Natural killer cell (primary cell): ENCODE data around the gene MIEN1. TPM values are rescaled to one million over a fixed set of nuclear protein-coding genes. Genes with fewer than 3 reads are reported as not detected.
"Not testable (repeated sequence)": the region's sequence is repeated elsewhere in the genome, so short reads cannot be mapped to it uniquely, and the experiment has no call there.

Source experiments
- ATAC-seq, 3 donors: fragments of 150-1000 bp in 2 of 3; fragments of 200-7000 bp in 1 of 3; cut with Tn5 transposase; 1 replicate in 1 of 3; 2 replicates in 2 of 3; pipeline ENCODE4 v1.10.0; 2021; ENCODE audit warnings: mild to moderate bottlenecking in 2 of 3, moderate library complexity in 2 of 3
- DNase-seq, 2 donors: peaks; one replicate each; pipeline versions ENCODE4 v3.0.0 to v3.0.0-alpha.2; 2013 to 2021; ENCODE audit warnings: mixed read lengths in 1 of 2
- H3K27ac ChIP-seq: one replicate; pipeline ENCODE4 v1.5.1; 2013; ENCODE audit warnings: mild to moderate bottlenecking, low read length
- H3K27me3 ChIP-seq: one replicate; pipeline ENCODE4 v1.6.1; 2013; ENCODE audit warnings: low read length; ENCODE audit not compliant: control insufficient read depth, insufficient read depth
- H3K36me3 ChIP-seq: one replicate; pipeline ENCODE4 v1.6.1; 2013; ENCODE audit warnings: low read length; ENCODE audit not compliant: control insufficient read depth, insufficient read depth
- H3K4me1 ChIP-seq: one replicate; pipeline ENCODE4 v1.6.1; 2013; ENCODE audit warnings: low read length; ENCODE audit not compliant: control insufficient read depth, insufficient read depth
- H3K4me3 ChIP-seq: one replicate; pipeline ENCODE4 v1.5.1; 2013; ENCODE audit warnings: low read length
- H3K9me3 ChIP-seq: one replicate; pipeline ENCODE4 v1.6.1; 2013; ENCODE audit warnings: low read length; ENCODE audit not compliant: control insufficient read depth, insufficient read depth
- H3K27ac Mint-ChIP-seq, 2 donors: one replicate each; pipeline ENCODE4 v1.8.0; 2022; ENCODE audit warnings: mild to moderate bottlenecking in 2 of 2, mixed read lengths in 2 of 2, moderate library complexity in 1 of 2
- H3K27me3 Mint-ChIP-seq, 2 donors: one replicate each; pipeline ENCODE4 v1.8.0; 2022; ENCODE audit warnings: low read depth in 2 of 2, mixed read lengths in 2 of 2
- H3K36me3 Mint-ChIP-seq: one replicate; pipeline ENCODE4 v1.8.0; 2022; ENCODE audit warnings: mixed read lengths
- H3K4me1 Mint-ChIP-seq, 2 donors: one replicate each; pipeline ENCODE4 v1.8.0; 2022; ENCODE audit warnings: mixed read lengths in 2 of 2
- H3K4me3 Mint-ChIP-seq: one replicate; pipeline ENCODE4 v1.8.0; 2022; ENCODE audit warnings: mild to moderate bottlenecking, moderate library complexity, mixed read lengths
- H3K9me3 Mint-ChIP-seq, 2 donors: one replicate each; pipeline ENCODE4 v1.8.0; 2022; ENCODE audit warnings: mixed read lengths in 2 of 2
- CTCF ChIP-seq: fragments of 200-600 bp; IDR thresholded peaks from one replicate; pipeline ENCODE4 v1.8.0; 2022; ENCODE audit warnings: antibody characterized with exemption
- WGBS: methylation state at CpG from one replicate; pipeline ENCODE4 v1.1.7; 2013; ENCODE audit warnings: missing lambda C conversion rate; ENCODE audit not compliant: insufficient coverage; 5-methylcytosine and 5-hydroxymethylcytosine counted together
- intact Hi-C: fragments of 100-400 bp; cut with micrococcal nuclease; formaldehyde crosslinking; loops from one replicate; pipeline ENCODE4 v1.14.2; 2022
- total RNA-seq, 4 donors: library from RNA; stranded (reverse); fragments of 120-200 nt in 1 of 4; gene quantifications; one replicate each; pipeline versions ENCODE4 v1.2.3 to v1.2.4, GENCODE V29; 2013 to 2022

MIEN1 gene
- total RNA-seq, 3 donors from 2014 or later (not counting 1 experiment from before 2014, with no cell fraction given) = 48.8 to 55.2 (median 51.6) TPM

DNA sequence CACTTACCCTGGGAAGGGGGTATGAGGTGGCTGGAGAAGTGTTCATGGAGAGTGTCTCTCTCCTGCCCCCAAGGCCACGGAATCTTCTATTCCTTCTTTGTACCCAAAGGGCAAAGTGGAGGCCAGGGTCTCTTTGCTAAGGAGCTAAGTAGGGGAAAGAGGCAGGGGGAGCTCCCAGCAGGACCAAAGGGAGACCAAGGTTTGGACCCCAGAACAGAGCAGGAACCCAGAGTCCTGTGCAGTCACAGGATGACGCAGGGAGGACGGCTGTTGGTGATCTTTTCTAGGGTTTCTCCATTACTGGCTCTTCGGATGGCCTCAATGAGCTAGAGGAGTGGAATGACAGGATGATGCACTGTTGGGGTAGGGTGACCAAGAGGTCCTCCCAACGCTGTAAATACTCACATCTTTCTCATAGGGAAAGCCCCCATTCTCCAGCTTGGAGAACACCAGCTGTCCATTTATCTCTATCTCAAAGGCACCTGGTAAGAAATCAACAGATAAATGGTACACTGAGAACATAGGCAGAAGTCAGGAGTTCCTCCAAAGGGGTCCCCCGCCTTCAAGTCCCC, 966 bp downstream of the MIEN1 start:
- Histone ChIP-seq H3K9me3 (no peaks in the 10 kb centered on the region), H3K27ac (peak overlapping the region; percentile 86), H3K4me1 (peaks cover 20% of the 10 kb centered on the region), H3K36me3 (peaks cover 34% of the 10 kb centered on the region), H3K27me3 (no peaks in the 10 kb centered on the region), H3K4me3 (peak overlapping the region; percentile 60)
- DNase-seq (no peak), ATAC-seq (no peak)
- WGBS = 83% methylated on average over 6 of the region's 6 CpGs
- Mint-ChIP-seq H3K4me1 (peaks cover 18 to 41% of the 10 kb centered on the region in 2 donors), H3K36me3 (no peaks in the 10 kb centered on the region), H3K9me3 (no peaks in the 10 kb centered on the region), H3K4me3 (peak overlapping the region; percentile 89), H3K27ac (peak overlapping the region; percentile 89 to 96), H3K27me3 (no peaks in the 10 kb centered on the region)
- TF ChIP-seq CTCF = no peak
- intact Hi-C loops = no loop called here

- H3K36me3 Mint-ChIP-seq = no peaks in the 10 kb centered on the region
- H3K4me1 Mint-ChIP-seq = peaks cover 18 to 41% of the 10 kb centered on the region in 2 donors
- intact Hi-C loops = no loop called here
- H3K27me3 ChIP-seq = no peaks in the 10 kb centered on the region
- ATAC-seq (no peak), DNase-seq (no peak)
- 91% methylated on average over 10 of the region's 10 CpGs for WGBS
- TF ChIP-seq CTCF = no peak
- no peaks in the 10 kb centered on the region for H3K9me3 ChIP-seq
- peaks cover 20% of the 10 kb centered on the region for H3K4me1 ChIP-seq
- H3K36me3 ChIP-seq = peaks cover 34% of the 10 kb centered on the region
- no peak overlapping the region for H3K4me3 Mint-ChIP-seq
- H3K27ac ChIP-seq = no peak overlapping the region
- no peaks in the 10 kb centered on the region for H3K9me3 Mint-ChIP-seq
- no peaks in the 10 kb centered on the region for H3K27me3 Mint-ChIP-seq
- peak overlapping the region; percentile 71 to 96 for H3K27ac Mint-ChIP-seq
- H3K4me3 ChIP-seq = no peak overlapping the region
These were observed 2.8 kb downstream of the MIEN1 start for GRCh38 chr17:39727556-39727955.

- ATAC-seq (no peak), DNase-seq (no peak)
- Histone ChIP-seq H3K27me3 (no peaks in the 10 kb centered on the region), H3K9me3 (no peaks in the 10 kb centered on the region), H3K4me3 (no peak overlapping the region), H3K36me3 (peaks cover 34% of the 10 kb centered on the region), H3K4me1 (peaks cover 20% of the 10 kb centered on the region), H3K27ac (no peak overlapping the region)
- Mint-ChIP-seq H3K27me3 (no peaks in the 10 kb centered on the region), H3K27ac (peak overlapping the region; percentile 71 to 96), H3K4me1 (peaks cover 18 to 41% of the 10 kb centered on the region in 2 donors), H3K4me3 (no peak overlapping the region), H3K9me3 (no peaks in the 10 kb centered on the region), H3K36me3 (no peaks in the 10 kb centered on the region)
- TF ChIP-seq CTCF = no peak
- intact Hi-C loops = no loop called here
- 98% methylated on average over 9 of the region's 9 CpGs for WGBS
These were observed 3.7 kb downstream of the MIEN1 start for GRCh38 chr17:39726617-39727016.

DNA sequence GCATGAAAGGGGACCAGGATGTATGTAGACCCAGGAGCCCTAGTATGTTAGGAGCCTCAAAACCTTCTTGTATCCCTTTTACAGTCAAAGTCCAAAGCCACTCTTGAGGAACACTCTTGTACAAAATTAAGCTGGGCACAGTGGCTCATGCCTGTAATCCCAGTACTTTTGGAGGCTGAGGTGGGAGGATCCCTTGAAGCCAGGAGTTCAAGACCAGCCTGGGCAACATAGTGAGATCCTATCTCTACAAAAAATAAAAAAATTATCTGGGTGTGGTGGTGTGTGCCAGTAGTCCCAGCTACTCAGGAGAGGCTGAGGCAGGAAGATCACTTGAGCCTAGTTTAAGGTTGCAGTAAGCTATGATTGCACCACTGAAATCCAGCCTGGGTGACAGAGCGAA, 4.4 kb downstream of the MIEN1 start:
- H3K27me3 Mint-ChIP-seq, ATAC-seq, DNase-seq, H3K4me3 ChIP-seq, H3K36me3 Mint-ChIP-seq, intact Hi-C loops, H3K9me3 Mint-ChIP-seq, H3K27me3 ChIP-seq, H3K9me3 ChIP-seq, H3K27ac ChIP-seq: not testable (repeated sequence)
- peaks cover 18 to 41% of the 10 kb centered on the region in 2 donors for H3K4me1 Mint-ChIP-seq
- H3K27ac Mint-ChIP-seq = peak overlapping the region; percentile 71 to 96
- Histone ChIP-seq H3K36me3 (peaks cover 34% of the 10 kb centered on the region), H3K4me1 (peaks cover 18% of the 10 kb centered on the region)
- H3K4me3 Mint-ChIP-seq = peak overlapping the region; percentile 50
- 100% methylated on average over 1 of the region's 1 CpG for WGBS
